ENCODE data around the gene TMEM140.

The TMEM140 gene

DNA sequence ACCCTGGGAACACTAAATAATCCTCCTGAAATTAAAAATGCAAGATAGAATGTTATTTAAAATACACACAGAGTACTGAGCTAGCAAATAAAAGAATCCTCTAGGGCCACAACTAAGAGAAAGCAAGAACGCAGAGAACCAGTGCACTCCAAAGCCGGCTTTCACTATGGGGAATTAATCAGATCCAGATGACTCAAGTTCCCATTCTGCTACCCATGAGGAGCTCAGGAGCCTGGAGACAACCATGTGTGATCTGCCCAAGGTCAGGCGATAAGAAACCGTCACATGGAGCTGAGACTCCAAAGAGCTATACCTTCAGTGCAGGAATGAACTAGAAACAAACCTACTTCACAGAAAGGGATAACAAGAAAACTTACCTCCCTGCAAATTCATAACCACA lies 42.1 kb downstream of the TMEM140 start:
- no peak for DNase-seq (ENCODE audit: low spot score)
- TF ChIP-seq, protein P1, sequence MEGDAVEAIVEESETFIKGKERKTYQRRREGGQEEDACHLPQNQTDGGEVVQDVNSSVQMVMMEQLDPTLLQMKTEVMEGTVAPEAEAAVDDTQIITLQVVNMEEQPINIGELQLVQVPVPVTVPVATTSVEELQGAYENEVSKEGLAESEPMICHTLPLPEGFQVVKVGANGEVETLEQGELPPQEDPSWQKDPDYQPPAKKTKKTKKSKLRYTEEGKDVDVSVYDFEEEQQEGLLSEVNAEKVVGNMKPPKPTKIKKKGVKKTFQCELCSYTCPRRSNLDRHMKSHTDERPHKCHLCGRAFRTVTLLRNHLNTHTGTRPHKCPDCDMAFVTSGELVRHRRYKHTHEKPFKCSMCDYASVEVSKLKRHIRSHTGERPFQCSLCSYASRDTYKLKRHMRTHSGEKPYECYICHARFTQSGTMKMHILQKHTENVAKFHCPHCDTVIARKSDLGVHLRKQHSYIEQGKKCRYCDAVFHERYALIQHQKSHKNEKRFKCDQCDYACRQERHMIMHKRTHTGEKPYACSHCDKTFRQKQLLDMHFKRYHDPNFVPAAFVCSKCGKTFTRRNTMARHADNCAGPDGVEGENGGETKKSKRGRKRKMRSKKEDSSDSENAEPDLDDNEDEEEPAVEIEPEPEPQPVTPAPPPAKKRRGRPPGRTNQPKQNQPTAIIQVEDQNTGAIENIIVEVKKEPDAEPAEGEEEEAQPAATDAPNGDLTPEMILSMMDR (IDR thresholded peaks at IDR 0.05; ENCODE audit: extremely low read depth, missing control alignments) = no peak

DNA sequence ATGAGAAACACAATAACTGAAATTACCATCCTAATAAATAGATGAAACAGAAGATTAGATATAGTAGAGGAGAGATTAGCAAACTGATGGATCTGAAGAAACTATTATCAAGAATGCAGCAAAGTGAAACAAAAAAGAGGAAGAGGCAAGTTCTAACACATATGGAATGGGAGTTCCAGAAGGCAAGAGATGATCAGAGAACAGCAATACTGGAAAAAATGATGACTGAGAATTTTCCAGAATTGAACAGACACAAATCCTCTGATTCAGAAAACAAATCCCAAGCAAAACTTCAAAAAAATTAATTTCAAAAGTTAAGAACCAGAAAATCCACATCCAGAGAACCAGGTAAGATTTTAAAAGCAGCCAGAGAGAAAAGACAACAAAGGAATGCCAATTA lies 42.8 kb downstream of the TMEM140 start:
- TF ChIP-seq, protein P1 (IDR thresholded peaks at IDR 0.05; ENCODE audit: extremely low read depth, missing control alignments) = no peak
- no peak for DNase-seq (ENCODE audit: low spot score)

DNA sequence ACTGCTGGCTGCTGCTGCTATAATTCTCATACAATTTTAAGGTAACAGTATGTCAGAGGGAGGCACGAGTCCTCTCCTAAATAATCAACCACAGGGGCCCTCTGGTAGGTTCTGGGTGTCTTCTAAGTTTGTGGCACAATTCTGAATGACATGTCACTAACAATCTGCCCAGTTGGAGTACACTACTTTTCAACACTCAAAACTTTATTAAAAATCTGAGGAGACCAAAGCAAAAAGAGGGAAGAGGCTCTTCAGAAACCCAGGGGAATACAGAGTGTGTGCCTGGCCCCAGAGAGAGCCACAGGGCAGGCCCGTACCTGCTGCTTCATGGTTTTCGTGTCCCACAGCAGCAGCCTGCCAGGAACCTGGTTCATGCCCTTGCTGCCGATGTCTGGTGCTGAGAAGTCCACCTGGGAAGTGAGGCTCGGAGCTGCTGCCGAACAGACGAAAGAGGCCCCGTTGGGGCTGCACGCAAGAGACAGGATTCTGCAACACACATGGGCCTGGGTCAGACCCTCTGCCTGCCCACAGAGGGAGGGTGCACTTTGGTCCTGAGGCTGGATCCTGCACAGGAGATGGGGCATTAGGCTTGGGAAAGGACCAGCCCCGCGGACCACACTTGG lies 45.2 kb downstream of the TMEM140 start:
- DNase-seq (ENCODE audit: low spot score) = no peak
- TF ChIP-seq, protein P1 (IDR thresholded peaks at IDR 0.05; ENCODE audit: extremely low read depth, missing control alignments) = no peak

DNA sequence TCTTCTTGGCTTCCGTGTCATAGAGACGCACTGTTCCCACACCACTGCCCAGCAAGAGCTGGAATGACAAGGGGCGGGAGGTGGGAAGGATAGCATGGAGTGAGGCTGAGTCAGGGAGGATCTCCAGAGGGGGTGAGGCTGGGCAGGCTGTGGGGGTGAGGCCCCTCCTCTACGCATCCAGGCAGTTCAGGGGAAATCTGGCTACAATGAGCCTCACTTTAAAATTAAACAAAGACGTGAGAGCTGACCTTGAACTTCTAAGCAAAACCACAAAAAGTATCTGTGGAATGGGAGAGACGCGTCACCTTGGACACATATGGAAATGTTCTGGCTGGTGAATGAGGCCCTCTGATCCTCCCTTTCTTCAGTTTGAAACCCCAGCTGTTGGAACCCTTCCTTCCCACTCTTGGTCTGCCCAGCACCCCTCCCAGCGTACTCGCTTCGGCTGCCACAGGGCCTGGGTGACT lies 45.8 kb downstream of the TMEM140 start:
- TF ChIP-seq, protein P1 (IDR thresholded peaks at IDR 0.05; ENCODE audit: extremely low read depth, missing control alignments) = no peak
- no peak for DNase-seq (ENCODE audit: low spot score)

DNA sequence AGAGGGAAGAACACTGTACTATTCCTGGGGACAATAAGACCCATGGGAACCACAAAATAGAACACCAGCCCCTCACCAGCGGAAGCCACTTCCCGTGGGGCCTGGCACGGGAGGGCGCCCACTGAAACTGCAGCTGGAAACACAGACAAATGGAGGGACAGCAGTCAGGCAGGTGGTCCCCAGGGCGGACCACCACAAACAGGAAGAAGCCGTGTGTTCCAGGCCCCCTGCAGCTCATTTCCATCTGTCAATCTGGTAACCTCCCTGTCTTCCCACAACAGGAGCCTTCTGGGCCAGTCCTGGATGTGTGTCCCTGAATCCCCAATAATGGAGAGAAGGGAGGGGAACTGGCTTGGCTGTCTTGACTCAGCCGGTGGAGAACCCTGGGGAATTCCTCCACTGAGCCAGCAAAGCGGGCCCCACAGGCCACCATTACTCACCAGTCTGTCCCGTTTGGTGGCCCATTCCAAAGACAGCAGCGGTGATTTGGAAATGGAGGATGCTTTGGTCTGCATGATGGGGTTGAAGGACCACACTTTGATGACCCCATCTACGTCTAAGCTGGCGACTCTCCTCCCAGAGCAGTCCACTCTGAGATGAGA lies 46.7 kb downstream of the TMEM140 start:
- TF ChIP-seq, protein P1 (IDR thresholded peaks at IDR 0.05; ENCODE audit: extremely low read depth, missing control alignments) = no peak

DNA sequence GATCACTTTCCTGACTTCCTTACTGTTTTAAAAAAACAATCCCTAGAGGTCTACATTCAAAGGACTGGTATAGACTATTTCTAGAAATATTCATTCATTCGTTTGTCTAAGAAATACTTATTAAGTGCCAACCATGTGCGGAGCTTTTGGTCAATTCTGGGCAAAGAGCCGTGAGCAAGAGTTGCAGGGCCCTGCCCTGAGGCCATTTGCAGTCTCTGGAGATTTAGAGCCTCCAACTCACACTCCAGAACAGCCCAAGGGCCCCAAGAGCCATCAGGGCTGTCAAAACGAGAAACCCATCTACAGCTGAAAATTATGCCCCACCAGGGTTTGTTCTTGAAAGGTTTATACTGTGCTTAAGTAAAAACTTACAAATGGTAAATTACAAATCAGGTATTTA lies 47.3 kb downstream of the TMEM140 start:
- TF ChIP-seq, protein P1 (IDR thresholded peaks at IDR 0.05; ENCODE audit: extremely low read depth, missing control alignments) = no peak
- DNase-seq (ENCODE audit: low spot score) = no peak

More for the DNA sequence above, 46.7 kb downstream of the TMEM140 start:
- DNase-seq (ENCODE audit: low spot score) = no peak

DNA sequence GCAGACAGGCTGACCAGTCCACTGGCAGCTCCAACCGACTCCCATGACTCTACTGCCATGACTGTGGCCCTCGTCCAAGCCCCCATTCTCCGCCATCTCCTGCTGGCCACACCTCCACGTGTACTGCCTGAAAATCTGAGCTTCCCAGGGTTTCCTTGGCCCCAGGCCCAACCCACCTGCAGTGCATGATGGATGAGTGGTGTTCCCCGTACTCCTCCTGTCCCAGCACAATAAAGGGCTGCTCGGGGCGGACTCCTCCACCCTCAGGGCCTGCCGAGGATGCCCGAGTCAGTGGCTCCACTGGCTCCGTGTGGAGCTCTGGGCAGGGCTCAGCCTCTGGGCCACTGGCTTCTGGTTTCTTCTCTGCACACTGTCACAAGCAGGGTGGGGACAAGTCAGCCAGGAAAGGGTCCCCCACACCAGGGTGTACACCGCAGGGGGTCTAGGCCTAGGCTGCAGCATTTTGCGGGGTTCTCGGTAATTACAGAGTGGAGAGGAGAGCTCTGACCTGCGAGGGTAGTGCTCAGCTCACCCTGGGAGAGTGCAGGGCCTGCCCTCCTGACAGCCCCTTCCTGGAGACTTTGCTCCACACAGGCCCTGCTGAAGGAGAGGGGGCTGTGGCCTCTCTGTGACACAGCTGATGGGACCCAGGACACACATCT lies 48.2 kb downstream of the TMEM140 start:
- DNase-seq (ENCODE audit: low spot score) = no peak

More for the DNA sequence above, 48.2 kb downstream of the TMEM140 start:
- TF ChIP-seq, protein P1 (IDR thresholded peaks at IDR 0.05; ENCODE audit: extremely low read depth, missing control alignments) = no peak
